BJ (cell line): Measurements from ENCODE around the gene COL4A1. TPM values are rescaled to one million over a fixed set of nuclear protein-coding genes. Genes with fewer than 3 reads are reported as not detected.

Source experiments
- CTCF ChIA-PET: fragments of 350-600 bp; formaldehyde crosslinking; extraction: SDS; loops from one replicate; lab custom pipeline; 2021; ENCODE audit warnings: antibody characterized with exemption, inconsistent platforms; lab: Yijun Ruan, JAX
- POLR2A ChIA-PET: fragments of 300-600 bp; sonication (Branson Sonifier 250); formaldehyde crosslinking; extraction: SDS; loops from one replicate; lab custom pipeline; 2021; ENCODE audit warnings: antibody characterized with exemption; lab: Charles Lee
- DNase-seq: peaks from one replicate; pipeline ENCODE4 v3.0.0-alpha.2; 2011; ENCODE audit warnings: low read depth
- H3K27me3 ChIP-seq: 2 replicates; pipeline ENCODE4 v1.6.0; 2011; ENCODE audit warnings: low read length; ENCODE audit not compliant: control insufficient read depth, insufficient read depth
- H3K36me3 ChIP-seq: 2 replicates; pipeline ENCODE4 v1.5.1; 2011; ENCODE audit warnings: low read length; ENCODE audit not compliant: control insufficient read depth, insufficient read depth
- H3K4me3 ChIP-seq: 2 replicates; pipeline ENCODE4 v1.5.1; 2011; ENCODE audit warnings: low read depth, mild to moderate bottlenecking, control low read depth, low read length
- CTCF ChIP-seq: IDR thresholded peaks from 2 replicates; pipeline ENCODE4 v1.5.1; 2011; ENCODE audit warnings: low read depth, mild to moderate bottlenecking, control low read depth, inconsistent platforms, low read length, moderate library complexity; ENCODE audit not compliant: insufficient read depth
- polyA plus RNA-seq: library from polyadenylated mRNA; depleted of rRNA; stranded (reverse); fragments of >200 nt; gene quantifications from 2 replicates; pipeline ENCODE4 v1.2.3, GENCODE V29; 2011

COL4A1 gene
- polyA plus RNA-seq, 1 experiment, result 375 TPM

- POLR2A ChIA-PET, result no interaction called here
- peak; percentile 50 for DNase-seq
Observed at GRCh38 chr13:110283736-110284517, 23.0 kb downstream of the COL4A1 start.

GRCh38 chr13:110282316-110282841 is 24.6 kb downstream of the COL4A1 start:
- no peak for TF ChIP-seq CTCF
- Histone ChIP-seq H3K27me3 (no peaks in the 10 kb centered on the region), H3K4me3 (no peak overlapping the region), H3K36me3 (peaks cover 1% of the 10 kb centered on the region; the same call in 1 of the 2 replicates)
- CTCF ChIA-PET, result interaction anchor here (1.5 kb wide), 1 partner anchor 22 kb away, joined by 5 read pairs; no protein-coding TSS in a partner anchor
- DNase-seq, result no peak
- POLR2A ChIA-PET, result no interaction called here

More at GRCh38 chr13:110283736-110284517, 23.0 kb downstream of the COL4A1 start:
- CTCF ChIA-PET, result interaction anchor here (0.7 to 1.3 kb wide), 4 partner anchors 24 to 39 kb away, joined by 3 to 4 read pairs (median 3); no protein-coding TSS in a partner anchor
- Histone ChIP-seq H3K27me3 (no peaks in the 10 kb centered on the region), H3K36me3 (peaks cover 1% of the 10 kb centered on the region; the same call in 1 of the 2 replicates), H3K4me3 (no peak overlapping the region)
- TF ChIP-seq CTCF, result no peak

GRCh38 chr13:110281736-110282135 is 25.2 kb downstream of the COL4A1 start:
- no peak overlapping the region for H3K4me3 ChIP-seq
- TF ChIP-seq CTCF, result no peak
- no peaks in the 10 kb centered on the region for H3K27me3 ChIP-seq
- no peak for DNase-seq
- POLR2A ChIA-PET, result no interaction called here
- CTCF ChIA-PET, result interaction anchor here (1.5 kb wide), 1 partner anchor 21 kb away, joined by 5 read pairs; no protein-coding TSS in a partner anchor
- peaks cover 1% of the 10 kb centered on the region; the same call in 1 of the 2 replicates for H3K36me3 ChIP-seq

GRCh38 chr13:110280985-110281688 is 25.8 kb downstream of the COL4A1 start:
- ChIA-PET POLR2A (no interaction called here), CTCF (no interaction called here)
- no peak for TF ChIP-seq CTCF
- peaks cover under 1% of the 10 kb centered on the region; the same call in 1 of the 2 replicates for H3K36me3 ChIP-seq
- no peak overlapping the region for H3K4me3 ChIP-seq
- no peak for DNase-seq
- H3K27me3 ChIP-seq, result no peaks in the 10 kb centered on the region

GRCh38 chr13:110280231-110280813 is 26.6 kb downstream of the COL4A1 start:
- TF ChIP-seq CTCF, result no peak
- POLR2A ChIA-PET, result no interaction called here
- CTCF ChIA-PET, result no interaction called here
- DNase-seq, result no peak
- Histone ChIP-seq H3K4me3 (no peak overlapping the region), H3K27me3 (no peaks in the 10 kb centered on the region), H3K36me3 (no peaks in the 10 kb centered on the region; the same call in 1 of the 2 replicates)
